Measurements from ENCODE around the gene UST.

The UST gene

DNA sequence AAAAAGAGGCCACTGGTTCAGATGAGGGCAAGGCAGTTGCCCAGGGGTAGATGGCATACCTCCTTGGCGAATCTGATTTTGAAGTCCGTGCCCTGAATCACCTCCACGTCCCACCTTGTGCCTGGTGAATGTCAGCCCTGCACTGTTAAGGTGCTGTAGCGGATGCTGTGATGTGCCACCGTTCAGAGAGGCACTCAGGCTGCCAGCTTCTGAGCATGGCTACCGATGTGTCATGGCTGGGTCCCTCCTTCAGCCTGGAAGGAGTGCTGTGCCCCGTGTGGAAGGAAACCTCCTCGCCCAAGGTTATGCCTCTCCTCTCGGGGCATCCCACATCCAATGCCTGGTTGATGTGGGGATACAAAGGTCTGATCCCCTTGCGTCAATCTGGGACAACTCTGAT, 43.6 kb downstream of the UST start:
- TF ChIP-seq GATA1 (IDR thresholded peaks at IDR 0.05; ENCODE audit: low read depth, low read length) (no peak), POLR2A (IDR thresholded peaks at IDR 0.05; ENCODE audit: low read length) (no peak)
- no peak for DNase-seq

DNA sequence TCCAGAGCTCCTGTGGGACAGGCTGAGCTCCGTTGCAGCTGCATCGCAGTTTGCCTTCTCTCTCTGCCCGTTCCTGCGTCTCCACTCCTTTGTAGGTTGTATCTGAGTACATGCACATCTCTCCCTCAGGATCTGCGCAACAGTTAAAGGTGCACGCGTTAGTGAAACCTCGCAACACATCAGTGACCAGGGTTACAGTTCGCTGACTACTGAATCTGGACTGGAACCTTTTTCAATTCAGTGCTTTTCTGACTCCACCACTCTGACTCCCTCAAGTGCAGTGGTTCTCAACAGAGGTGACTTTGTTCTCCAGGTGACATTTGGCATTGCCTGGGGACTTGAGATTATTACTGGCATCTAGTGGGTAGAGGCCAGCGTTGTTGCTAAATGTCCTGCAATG, 44.0 kb downstream of the UST start:
- no peak for DNase-seq
- TF ChIP-seq POLR2A (IDR thresholded peaks at IDR 0.05; ENCODE audit: low read length) (no peak), GATA1 (IDR thresholded peaks at IDR 0.05; ENCODE audit: low read depth, low read length) (no peak)

DNA sequence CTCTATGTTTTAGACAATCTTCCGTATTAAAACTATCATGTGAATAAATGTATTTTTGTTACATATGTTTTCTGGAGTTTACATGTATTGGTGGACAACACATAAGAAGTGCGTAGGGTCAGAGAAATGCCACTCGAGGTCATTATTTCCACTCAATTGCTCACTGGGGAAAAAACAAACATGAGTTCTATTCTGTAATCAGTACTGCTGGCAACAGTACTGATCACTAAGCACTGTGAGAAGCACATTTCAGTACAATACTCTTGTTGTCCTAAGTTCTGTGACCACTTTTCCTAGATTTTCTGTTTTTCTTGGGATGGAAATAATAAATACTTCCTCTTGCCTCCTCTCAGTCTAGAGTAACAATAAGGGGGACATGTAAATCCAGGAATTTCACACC, 44.5 kb downstream of the UST start:
- TF ChIP-seq POLR2A (IDR thresholded peaks at IDR 0.05; ENCODE audit: low read length) (no peak), GATA1 (IDR thresholded peaks at IDR 0.05; ENCODE audit: low read depth, low read length) (no peak)

GRCh38 chr6:148793721-148794120, 46.9 kb downstream of the UST start:
- DNase-seq, result no peak

More for the DNA sequence above, 44.5 kb downstream of the UST start:
- no peak for DNase-seq

GRCh38 chr6:148794797-148795196, 48.0 kb downstream of the UST start:
- TF ChIP-seq POLR2A (IDR thresholded peaks at IDR 0.05; ENCODE audit: low read length) (no peak), GATA1 (IDR thresholded peaks at IDR 0.05; ENCODE audit: low read depth, low read length) (no peak)
- DNase-seq, result no peak

More at GRCh38 chr6:148793721-148794120, 46.9 kb downstream of the UST start:
- TF ChIP-seq GATA1 (IDR thresholded peaks at IDR 0.05; ENCODE audit: low read depth, low read length), result no peak
- TF ChIP-seq POLR2A (IDR thresholded peaks at IDR 0.05; ENCODE audit: low read length), result no peak

GRCh38 chr6:148795563-148795962, 48.7 kb downstream of the UST start:
- no peak for TF ChIP-seq GATA1 (IDR thresholded peaks at IDR 0.05; ENCODE audit: low read depth, low read length)
- no peak for TF ChIP-seq POLR2A (IDR thresholded peaks at IDR 0.05; ENCODE audit: low read length)

GRCh38 chr6:148799647-148800046, 52.8 kb downstream of the UST start:
- TF ChIP-seq POLR2A (IDR thresholded peaks at IDR 0.05; ENCODE audit: low read length) (no peak), GATA1 (IDR thresholded peaks at IDR 0.05; ENCODE audit: low read depth, low read length) (no peak)
- DNase-seq, result no peak

More at GRCh38 chr6:148795563-148795962, 48.7 kb downstream of the UST start:
- DNase-seq, result no peak

DNA sequence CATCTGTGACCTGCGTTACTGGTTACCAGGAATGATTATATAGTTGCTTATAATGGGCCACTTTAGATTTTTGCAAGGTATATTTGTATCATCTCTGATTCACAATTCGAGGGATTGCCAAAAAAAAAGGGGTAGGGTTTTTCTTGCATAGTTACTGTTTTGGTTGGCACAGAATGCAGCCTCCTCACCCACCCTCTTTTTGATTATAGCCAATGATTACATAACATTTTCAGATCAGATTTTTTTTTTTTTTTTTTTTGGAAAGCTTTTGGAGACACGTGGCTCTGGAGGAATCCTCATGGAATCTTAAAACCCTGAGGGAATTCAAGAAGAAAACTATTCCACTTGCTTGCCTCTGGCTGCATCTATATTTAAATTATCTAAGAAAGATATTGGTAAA, 53.7 kb downstream of the UST start:
- no peak for TF ChIP-seq GATA1 (IDR thresholded peaks at IDR 0.05; ENCODE audit: low read depth, low read length)
- no peak for TF ChIP-seq POLR2A (IDR thresholded peaks at IDR 0.05; ENCODE audit: low read length)

GRCh38 chr6:148803979-148804378, 57.1 kb downstream of the UST start:
- TF ChIP-seq GATA1 (IDR thresholded peaks at IDR 0.05; ENCODE audit: low read depth, low read length), result no peak
- TF ChIP-seq POLR2A (IDR thresholded peaks at IDR 0.05; ENCODE audit: low read length), result no peak
- no peak for DNase-seq

More for the DNA sequence above, 53.7 kb downstream of the UST start:
- no peak for DNase-seq

GRCh38 chr6:148805777-148806176, 58.9 kb downstream of the UST start:
- no peak for TF ChIP-seq POLR2A (IDR thresholded peaks at IDR 0.05; ENCODE audit: low read length)
- TF ChIP-seq GATA1 (IDR thresholded peaks at IDR 0.05; ENCODE audit: low read depth, low read length), result no peak
- no peak for DNase-seq

DNA sequence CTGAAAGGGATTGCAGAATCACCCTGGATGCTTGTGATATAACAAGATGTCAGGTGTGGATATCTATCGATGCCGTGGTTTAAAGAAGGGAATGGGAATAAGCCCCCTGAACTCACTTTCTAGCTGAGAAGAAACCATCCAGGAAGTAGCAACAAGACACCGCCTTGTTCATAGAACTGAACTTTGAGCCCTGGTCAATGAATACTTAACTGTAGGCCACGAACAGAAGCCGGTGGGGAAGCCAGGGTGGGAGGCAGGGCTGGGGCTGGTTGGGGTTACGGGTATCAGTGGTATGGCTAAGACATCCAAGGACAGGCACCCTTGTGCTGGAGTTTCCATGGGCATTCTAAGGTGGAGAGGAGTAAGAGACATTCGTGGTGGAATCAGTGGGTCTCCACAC, 61.0 kb downstream of the UST start:
- TF ChIP-seq GATA1 (IDR thresholded peaks at IDR 0.05; ENCODE audit: low read depth, low read length) (no peak), POLR2A (IDR thresholded peaks at IDR 0.05; ENCODE audit: low read length) (no peak)
- no peak for DNase-seq

GRCh38 chr6:148808786-148809304, 62.0 kb downstream of the UST start:
- TF ChIP-seq POLR2A (IDR thresholded peaks at IDR 0.05; ENCODE audit: low read length) (no peak), GATA1 (IDR thresholded peaks at IDR 0.05; ENCODE audit: low read depth, low read length) (no peak)
- no peak for DNase-seq

- no peak for DNase-seq
- TF ChIP-seq POLR2A (IDR thresholded peaks at IDR 0.05; ENCODE audit: low read length) (no peak), GATA1 (IDR thresholded peaks at IDR 0.05; ENCODE audit: low read depth, low read length) (no peak)
Measured at GRCh38 chr6:148811459-148811858, 64.6 kb downstream of the UST start.

DNA sequence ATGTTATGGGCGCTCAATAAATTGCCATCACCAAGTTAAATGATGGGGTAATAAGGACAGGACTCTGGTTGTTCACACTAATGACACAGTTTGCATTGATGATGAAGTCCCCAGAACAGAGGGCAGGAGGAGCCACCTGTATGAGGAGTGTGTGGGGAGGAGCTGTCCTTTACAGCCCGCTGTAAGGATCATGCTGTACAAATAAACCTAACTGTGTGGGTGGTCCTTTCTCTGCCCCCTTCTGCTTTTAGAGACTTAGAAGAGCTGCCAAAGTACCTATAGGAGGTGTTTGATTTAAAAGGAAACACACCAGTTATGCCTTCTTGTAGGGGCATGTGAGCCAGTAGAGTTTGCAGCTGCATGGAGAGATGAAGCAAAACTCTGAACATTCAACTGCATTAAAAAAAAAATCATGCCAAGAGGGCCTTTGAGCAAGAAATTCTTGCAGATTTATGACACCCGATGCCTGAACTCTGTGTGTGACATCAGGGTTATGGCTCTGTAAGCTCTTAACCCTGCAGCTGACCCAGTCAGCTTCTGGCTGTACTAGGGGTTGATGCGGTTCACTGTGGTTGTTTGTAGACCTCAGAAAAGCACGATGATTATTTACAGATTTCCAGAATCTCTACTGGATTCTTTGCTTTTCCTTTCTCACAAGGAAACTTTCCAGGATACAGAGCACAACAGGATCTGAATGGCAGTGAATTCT, 67.4 kb downstream of the UST start:
- DNase-seq, result no peak
- TF ChIP-seq POLR2A (IDR thresholded peaks at IDR 0.05; ENCODE audit: low read length), result no peak
- TF ChIP-seq GATA1 (IDR thresholded peaks at IDR 0.05; ENCODE audit: low read depth, low read length), result no peak

DNA sequence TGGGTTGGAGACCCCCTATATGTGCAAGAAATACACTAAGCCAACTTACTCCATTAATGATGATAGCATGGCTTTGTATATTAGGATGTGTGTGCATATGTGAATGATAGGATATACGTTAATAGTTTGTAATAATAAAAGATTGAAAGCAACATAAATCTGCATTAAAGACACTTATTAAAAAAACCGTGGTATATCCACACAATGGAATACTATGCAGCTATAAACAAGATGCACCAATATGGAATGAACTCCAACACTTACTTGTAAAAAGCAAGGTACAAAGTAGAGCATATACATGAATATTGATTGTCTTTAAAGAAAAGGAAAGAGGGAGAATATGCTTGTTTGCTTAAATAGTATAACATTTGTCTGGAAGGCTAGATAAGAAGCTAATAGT, 68.0 kb downstream of the UST start:
- no peak for DNase-seq
- TF ChIP-seq GATA1 (IDR thresholded peaks at IDR 0.05; ENCODE audit: low read depth, low read length) (no peak), POLR2A (IDR thresholded peaks at IDR 0.05; ENCODE audit: low read length) (no peak)

All from erythroblast (primary cell).